GM12872 (cell line): ENCODE results near the gene RLF.

ENCODE experiments used
- TF ChIP-seq, protein P1 (sequence below): IDR thresholded peaks from 3 replicates; pipeline ENCODE4 v1.5.1; 2011; ENCODE audit warnings: low read depth, mild to moderate bottlenecking, low read length, moderate library complexity; ENCODE audit not compliant: insufficient read depth

RLF gene

DNA sequence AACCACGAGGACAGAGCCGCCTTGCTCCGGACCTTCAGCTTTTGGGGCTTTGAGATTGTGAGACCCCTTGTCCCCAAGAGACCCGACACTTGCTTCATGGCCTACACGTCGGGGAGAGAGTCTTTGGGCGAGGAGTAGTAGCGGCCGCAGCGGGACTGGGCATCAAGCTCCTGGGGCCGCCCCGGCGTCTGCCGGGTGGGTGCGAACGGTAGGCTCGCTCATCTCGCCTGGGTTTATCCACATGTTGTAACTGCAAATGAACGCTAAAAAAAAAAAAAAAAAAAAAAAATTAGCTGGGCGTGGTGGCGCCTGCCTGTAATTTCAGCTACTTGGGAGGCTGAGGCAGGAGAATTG is 27.9 kb upstream of the RLF start:
- TF ChIP-seq, protein P1, sequence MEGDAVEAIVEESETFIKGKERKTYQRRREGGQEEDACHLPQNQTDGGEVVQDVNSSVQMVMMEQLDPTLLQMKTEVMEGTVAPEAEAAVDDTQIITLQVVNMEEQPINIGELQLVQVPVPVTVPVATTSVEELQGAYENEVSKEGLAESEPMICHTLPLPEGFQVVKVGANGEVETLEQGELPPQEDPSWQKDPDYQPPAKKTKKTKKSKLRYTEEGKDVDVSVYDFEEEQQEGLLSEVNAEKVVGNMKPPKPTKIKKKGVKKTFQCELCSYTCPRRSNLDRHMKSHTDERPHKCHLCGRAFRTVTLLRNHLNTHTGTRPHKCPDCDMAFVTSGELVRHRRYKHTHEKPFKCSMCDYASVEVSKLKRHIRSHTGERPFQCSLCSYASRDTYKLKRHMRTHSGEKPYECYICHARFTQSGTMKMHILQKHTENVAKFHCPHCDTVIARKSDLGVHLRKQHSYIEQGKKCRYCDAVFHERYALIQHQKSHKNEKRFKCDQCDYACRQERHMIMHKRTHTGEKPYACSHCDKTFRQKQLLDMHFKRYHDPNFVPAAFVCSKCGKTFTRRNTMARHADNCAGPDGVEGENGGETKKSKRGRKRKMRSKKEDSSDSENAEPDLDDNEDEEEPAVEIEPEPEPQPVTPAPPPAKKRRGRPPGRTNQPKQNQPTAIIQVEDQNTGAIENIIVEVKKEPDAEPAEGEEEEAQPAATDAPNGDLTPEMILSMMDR = no peak

DNA sequence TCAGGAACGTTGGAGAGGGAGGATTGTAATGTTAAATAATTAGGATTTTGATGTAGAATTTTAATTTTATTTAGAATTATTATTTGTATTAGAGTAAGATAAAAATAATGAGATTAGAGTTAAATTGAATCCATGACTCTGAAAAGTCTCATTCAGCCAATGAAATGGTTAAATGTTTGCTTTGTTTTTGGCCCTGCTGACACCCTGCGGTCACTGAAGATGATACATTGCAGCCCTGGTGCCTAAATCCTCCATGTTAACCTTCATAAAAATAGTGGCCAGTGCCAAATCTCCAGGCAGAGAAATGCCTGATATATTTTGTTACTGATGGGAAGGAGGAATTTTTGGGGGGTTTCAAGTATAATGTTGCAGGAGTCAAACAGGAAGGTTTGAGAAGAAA is 27.3 kb upstream of the RLF start:
- TF ChIP-seq, protein P1 = no peak

DNA sequence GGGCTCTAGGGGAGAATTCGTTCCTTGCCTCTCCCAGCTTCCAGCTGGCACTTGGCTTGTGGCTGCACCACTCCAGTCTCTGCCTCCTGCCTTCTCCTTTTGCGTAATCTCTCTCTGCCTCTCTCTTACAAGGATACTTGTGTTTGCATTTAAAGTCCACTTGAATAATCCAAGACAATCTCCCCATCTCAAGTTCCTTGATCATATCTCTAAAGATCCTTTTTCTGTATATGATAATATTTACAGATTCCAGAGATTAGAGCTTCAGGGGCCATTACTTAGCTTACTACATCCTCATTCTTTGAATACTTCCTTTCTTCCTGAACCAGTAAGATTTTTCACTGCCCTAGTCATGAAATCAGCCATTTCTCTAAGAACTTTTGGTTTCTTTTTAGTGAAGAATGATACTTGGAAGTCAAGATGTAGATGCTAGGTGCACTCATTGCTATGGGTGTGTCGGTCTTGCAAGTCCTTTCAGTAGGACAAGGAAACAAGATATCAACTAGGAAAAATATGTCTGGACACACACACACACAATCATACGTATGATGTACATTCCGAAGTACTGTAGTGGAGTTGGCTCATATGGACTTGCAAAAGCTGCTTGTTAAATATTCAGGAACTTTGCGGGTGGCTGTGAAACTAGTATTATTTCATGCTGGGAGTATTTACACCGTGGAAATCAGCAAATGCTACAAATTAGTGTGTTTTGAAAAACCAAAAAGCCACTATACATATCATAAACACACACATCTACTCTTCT is 20.8 kb upstream of the RLF start:
- TF ChIP-seq, protein P1 = no peak

DNA sequence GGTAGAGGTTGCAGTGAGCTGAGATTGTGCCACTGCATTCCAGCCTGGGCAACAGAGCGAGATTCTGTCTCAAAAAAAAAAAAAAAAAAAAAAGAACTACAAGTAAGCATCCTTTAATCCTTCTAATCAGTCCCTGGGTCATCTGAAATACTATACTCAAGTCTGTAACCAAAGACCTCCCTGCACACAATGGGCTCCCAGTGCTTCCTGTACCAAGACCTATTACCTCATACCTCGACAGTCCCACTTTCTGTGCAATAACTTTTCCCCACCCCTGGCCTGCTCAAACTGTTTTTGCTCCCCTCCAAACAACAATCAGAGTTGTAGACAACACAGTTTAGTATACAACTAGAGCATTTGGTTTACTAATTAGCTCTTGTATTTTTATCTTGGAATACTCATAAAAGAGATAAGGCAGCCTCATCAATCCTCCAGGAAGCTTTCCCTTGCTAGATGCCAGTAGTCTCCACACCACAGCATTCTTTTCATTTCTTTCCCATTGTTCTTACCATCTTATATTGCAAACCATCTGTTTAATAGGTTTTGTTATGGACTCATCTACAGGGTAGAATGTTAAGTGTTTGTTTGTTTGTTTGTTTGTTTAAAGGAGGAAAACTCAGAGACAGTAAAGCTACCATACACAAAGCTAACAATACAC is 19.2 kb upstream of the RLF start:
- TF ChIP-seq, protein P1 = no peak

DNA sequence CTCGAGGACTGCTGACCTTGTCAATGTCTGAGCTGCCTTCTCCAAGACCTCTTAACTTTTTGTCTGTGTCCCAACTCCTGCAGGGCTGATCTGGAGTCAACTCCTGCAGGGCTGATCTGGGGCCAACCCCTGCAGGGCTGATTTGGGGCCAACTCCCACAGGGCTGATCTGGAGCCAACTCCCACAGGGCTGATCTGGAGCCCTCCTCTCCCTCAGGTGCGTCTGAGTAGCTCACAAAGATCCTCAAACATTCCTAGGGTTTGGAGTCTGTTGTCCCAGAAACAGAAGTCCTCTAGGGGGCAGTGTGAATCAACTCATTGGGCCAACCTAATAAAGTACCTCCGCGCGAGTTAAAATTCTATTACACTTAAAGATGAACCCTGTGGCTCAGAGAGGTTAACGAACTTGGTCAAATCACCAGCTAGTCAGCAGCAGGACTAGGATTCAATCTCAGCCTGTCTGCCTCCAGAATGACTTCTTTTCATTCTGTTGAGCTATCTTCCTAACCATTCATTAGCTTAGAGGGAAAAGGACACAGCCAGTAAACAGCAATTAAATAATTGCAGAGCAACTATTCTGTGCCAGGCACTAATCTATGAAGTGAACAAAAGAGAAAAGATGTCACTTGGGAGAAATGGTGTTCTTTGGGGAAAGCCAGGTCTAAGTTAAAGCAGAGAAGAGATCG is 17.2 kb upstream of the RLF start:
- TF ChIP-seq, protein P1 = peak; percentile 78

DNA sequence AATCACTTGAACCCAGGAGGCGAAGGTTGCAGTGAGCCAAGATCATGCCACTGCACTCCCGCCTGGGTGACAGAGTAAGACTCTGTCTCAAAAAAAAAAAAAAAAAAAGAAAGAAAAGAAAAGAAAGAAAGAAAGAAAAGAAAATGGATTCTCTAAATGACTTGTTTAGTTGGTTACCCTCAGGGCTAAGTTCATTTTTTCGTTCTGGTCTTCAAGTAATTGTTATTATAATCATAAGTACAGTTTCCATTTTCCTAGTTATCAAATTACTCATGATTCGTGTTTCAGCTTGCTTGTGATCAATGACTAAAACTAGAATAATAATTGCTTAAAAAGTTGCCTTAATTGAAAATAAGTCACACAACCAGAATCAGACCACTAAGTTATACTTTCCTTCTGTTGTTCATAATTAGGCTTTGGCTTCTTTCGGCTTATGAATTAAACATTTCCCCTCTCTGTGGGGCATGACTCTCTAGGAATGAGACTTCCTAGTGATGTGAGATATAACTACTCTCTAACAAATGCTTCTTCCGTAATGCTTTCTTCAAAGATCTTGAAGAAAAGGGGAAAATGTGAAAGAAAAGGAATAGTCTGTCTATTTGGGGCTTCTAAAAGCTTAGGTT is 9.6 kb upstream of the RLF start:
- TF ChIP-seq, protein P1 = no peak
